Gastrocnemius medialis (tissue), 4 donors: ENCODE measurements around the gene KAT8.

ENCODE experiments used
- POLR2A ChIP-seq, 2 donors: fragments of 450-650 bp; IDR thresholded peaks; one replicate each; pipeline ENCODE4 v1.6.1; 2017; ENCODE audit warnings: antibody characterized with exemption in 2 of 2, mild to moderate bottlenecking in 2 of 2, moderate library complexity in 2 of 2
- TF ChIP-seq, protein P1 (sequence below), 5 experiments: fragments of 450-650 bp in 3 of 5; fragments of 200-600 bp in 2 of 5; sonication (generic) in 2 of 5; IDR thresholded peaks in 4 of 5; conservative IDR thresholded peaks in 1 of 5; 1 replicate in 4 of 5; 2 replicates in 1 of 5; pipeline ENCODE4 v1.5.1; 2016 to 2019; ENCODE audit warnings: antibody characterized with exemption in 5 of 5, mild to moderate bottlenecking in 3 of 5, moderate library complexity in 3 of 5

DNA sequence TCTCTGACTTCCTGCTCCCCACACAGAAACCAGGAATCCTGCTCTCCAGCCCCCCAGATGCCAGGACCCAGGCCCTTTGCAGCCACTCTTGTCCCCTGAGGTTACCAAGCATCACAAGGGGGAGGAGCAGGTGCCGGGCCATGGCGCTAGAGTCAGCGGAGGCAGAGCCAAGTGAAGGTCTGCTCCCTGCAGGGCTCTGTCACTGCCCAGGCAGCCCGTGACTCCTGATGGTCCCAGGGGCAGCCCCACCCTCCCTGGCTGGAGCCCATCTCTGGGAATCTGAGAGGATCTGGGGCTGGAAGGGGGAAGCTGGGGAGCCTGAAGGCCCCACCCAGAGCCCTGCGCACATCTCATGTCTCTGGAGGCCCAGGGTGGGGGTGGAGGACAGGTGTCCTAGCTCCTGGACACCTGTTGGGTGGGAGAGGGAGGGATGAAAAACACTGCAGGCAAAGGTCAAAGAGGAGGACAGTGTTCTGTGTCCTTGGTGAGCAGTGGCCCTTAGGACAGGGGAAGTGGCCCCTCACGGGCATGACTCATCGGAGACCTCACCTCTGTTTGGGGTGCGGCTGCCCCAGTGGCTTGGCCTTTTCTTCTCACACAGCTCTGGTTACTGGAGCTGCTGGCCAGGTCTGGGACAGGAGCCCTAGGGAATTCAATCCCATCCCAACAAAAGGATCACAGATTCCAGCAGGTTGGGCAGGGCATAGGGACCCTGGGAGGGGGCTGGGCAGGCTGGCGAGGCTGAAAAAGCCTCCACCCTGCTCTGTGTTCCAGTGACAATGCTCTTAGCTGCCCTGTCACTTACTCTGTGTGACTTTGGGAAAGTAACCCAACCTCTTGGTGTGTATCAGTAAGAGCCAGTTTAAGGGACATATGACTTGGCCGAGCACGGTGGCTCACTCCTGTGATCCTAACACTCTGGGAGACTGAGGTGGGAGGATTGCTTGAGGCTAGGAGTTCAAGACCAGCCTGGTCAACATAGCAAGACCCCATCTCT, 32.7 kb downstream of the KAT8 start, which contains the start of gene PRSS36:
- TF ChIP-seq POLR2A (IDR thresholded peaks at IDR 0.05), result no peak
- TF ChIP-seq, protein P1, sequence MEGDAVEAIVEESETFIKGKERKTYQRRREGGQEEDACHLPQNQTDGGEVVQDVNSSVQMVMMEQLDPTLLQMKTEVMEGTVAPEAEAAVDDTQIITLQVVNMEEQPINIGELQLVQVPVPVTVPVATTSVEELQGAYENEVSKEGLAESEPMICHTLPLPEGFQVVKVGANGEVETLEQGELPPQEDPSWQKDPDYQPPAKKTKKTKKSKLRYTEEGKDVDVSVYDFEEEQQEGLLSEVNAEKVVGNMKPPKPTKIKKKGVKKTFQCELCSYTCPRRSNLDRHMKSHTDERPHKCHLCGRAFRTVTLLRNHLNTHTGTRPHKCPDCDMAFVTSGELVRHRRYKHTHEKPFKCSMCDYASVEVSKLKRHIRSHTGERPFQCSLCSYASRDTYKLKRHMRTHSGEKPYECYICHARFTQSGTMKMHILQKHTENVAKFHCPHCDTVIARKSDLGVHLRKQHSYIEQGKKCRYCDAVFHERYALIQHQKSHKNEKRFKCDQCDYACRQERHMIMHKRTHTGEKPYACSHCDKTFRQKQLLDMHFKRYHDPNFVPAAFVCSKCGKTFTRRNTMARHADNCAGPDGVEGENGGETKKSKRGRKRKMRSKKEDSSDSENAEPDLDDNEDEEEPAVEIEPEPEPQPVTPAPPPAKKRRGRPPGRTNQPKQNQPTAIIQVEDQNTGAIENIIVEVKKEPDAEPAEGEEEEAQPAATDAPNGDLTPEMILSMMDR (IDR thresholded peaks at IDR 0.05 in 4 of 5, conservative IDR thresholded peaks at IDR 0.05 in 1 of 5), result no peak
